SH-SY5Y (cell line): ENCODE measurements around the gene PLEKHG4B.

Source experiments
- GATA2 ChIP-seq: IDR thresholded peaks from 2 replicates; pipeline ENCODE4 v1.6.1; 2011; ENCODE audit warnings: mild to moderate bottlenecking, low read depth, low read length
- GATA3 ChIP-seq: IDR thresholded peaks from 2 replicates; pipeline ENCODE4 v1.6.1; 2011; ENCODE audit warnings: low read depth, mild to moderate bottlenecking, low read length, moderate library complexity

DNA sequence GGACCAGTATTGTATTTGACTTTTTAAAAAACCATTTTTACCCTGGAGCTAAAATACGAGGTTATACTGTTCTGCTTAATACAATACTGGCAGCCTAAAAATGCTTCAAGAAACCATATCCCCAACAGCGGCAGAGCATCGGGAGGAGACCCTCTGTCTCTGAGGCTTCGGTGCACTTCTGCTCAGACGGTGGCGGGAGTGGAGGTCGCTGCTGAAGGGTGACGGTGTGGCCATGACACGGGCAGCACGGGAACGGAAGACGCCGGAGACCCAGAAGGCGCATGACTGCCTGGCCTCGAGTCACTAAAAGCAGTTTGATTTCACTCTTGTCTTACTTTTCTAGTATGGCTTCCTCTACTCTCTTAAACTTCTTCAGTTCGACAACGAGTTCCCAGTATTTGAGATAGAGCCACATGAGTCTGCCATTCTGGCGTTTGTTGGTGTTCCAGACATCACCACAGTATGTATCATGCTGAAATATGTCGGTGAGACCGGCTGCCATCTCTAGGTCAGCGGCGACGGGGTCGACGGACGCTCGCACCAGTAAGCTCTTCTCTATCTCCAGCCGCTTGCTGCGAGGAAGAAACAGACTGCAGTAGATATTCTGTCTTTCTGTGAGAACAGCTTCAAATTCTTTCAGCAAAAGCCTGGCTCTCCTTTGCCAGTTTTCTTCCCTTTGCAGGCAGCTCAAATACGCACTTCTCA lies 113.2 kb downstream of the PLEKHG4B start:
- no peak for TF ChIP-seq GATA3
- no peak for TF ChIP-seq GATA2
